Stimulated activated CD8-positive, alpha-beta memory T cell treated with anti-CD3 and anti-CD28 coated beads, Interleukin-12 subunit alpha, Interleukin-12 subunit beta, amount 100 ng/mL, for 1 hour (primary cell): ENCODE data around the gene NQO2.
"Not testable (repeated sequence)": the region's sequence is repeated elsewhere in the genome, so short reads cannot be mapped to it uniquely, and the experiment has no call there.

Source experiments
- DNase-seq: peaks from one replicate; pipeline ENCODE4 v3.0.0-alpha.2; 2020; ENCODE audit warnings: low read depth

NQO2 gene

DNA sequence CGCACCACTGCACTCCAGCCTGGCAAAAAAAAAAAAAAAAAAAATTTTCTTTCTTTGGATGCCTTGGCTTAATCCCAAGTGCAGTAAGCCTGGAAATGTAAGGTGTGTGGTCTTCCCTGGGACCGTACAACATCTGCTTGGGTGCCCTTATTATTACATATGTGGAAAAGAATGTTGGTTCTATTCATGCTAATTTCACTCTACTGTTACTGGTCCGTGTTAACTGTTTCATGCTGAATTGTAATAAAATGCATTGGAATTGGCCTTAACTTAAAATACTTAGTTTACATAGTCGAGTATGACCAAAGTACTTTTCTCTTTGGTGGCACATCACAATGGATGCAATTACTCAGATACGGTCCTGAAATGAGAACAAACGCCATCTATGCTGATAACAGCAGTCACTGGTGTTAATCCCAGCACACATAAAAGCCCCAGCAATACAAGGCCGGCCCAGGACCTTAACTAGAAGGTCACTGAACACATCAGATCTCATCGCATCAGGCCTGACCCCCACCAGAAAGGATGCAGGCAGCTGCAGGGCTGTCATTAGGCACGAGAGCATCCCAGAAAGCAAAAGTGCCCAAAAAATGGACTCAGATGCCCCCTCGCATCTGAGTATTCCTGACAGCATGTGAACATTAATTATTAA is 29.5 kb upstream of the NQO2 start:
- DNase-seq = no peak

DNA sequence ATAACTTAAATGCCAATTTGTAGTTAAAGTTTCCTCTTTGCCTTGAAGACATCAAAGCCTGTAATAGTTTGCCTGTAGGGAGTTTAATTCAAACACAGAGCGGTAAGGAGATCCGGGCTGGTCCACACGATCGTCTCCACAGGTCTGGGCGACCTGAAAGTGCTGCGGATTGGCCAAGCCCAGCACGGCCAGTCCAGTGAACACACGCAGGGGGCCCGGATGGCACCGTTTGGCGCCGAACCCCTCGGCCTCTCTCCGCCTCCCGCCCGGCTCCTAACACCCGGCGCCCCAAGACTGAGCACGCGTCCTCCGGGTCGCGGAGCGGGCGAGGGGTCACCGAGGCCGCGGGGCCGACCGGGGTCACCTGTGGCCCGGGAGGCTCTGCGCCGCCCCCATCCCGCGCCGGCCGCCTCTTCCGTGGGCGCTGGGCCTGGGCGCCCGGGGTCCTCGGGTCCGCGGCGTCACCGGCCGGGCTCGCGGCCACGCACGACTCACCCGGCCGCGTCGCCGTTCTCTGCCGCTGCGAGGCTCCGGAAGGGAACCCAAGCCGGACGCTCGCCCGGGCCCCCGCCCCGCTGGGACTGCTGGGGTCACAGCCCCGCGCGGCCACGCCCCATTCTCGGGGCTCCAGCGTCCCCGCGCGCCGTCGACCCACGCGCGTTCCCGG is 28.8 kb upstream of the NQO2 start:
- peak; percentile 18 for DNase-seq

DNA sequence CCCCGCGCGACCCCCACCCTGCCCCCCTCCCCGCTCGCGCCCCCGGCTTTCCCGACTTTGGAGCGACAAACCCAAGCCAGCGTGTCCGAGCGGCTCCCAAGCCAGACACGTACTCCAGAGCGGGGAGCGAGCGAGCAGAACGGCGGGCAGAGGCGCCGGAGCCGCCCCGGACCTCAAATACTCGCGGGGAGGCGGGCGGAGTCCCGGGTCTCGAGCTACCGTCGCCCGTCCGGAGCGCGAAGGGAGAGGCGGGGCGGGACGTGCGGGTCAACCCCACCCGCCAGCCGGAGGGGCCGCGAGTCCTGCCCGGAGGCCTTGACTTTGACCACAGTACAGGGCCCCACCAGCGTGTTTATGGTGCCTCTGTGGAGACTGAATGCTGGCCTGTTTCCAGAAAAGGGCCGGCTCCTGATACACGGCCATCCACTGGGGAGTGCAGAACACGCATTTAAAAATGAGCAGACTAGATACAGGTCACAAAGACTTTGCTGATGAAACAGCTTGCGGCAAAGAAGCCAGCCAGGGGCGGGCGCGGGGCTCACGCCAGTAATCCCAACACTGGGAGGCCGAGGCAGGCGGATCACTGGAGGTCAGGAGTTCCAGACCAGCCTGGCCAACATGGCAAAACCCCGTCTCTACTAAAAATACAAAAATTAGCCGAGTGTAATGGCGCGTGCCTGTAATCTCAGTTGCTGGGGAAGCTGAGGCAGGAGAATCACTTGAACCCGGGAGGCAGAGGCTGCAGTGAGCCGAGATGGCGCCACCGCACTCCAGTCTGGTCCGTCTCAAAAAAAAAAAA is 28.1 kb upstream of the NQO2 start, which contains the start of gene SERPINB6:
SERPINB6 (minus strand) TSS at position 148 of the 799 bp plus-strand sequence. CDS start 12,235 bp downstream, outside the sequence.
- DNase-seq = peak; percentile 15

DNA sequence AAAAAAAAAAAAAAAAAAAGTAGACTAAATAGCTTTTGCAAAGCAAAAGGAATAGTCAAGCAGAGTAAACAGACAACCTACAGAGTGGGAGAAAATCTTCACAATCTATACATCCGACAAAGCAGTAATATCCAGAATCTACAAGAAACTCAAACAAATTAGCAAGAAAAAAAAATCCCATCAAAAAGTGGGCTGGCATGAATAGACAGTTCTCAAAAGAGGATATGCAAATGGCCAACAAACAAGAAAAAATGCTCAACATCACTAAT is 27.5 kb upstream of the NQO2 start:
- not testable (repeated sequence) for DNase-seq

DNA sequence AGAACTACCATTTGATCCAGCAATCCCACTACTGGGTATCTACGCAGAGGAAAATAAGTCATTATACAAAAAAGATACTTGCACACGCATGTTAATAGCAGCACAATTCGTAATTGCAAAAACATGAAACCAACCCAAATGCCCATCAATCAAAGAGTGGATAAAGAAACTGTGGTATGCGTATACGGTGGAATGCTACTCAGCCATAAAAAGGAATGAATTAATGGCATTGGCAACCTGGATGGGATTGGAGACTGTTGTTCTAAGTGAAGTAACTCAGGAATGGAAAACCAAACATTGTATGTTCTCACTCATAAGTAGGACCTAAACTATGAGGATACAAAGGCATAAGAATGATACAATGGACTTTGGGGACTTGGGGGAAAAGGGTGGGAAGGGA is 27.0 kb upstream of the NQO2 start:
- DNase-seq = not testable (repeated sequence)

DNA sequence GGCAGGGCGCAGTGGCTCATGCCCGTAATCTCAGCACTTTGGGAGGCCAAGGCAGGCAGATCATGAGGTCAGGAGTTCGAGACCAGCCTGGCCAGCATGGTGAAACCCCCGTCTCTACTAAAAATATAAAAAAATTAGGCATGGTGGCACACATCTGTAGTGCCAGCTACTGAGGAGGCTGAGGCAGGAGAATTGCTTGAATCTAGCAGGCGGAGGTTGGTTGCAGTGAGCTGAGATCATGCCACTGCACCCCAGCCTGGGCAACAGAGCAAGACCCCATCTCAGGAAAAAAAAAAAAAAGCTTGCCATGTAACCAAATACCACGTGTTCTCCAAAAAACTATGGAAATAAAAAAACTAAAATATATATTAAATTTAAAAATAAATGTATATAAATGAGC is 26.5 kb upstream of the NQO2 start:
- DNase-seq = not testable (repeated sequence)

DNA sequence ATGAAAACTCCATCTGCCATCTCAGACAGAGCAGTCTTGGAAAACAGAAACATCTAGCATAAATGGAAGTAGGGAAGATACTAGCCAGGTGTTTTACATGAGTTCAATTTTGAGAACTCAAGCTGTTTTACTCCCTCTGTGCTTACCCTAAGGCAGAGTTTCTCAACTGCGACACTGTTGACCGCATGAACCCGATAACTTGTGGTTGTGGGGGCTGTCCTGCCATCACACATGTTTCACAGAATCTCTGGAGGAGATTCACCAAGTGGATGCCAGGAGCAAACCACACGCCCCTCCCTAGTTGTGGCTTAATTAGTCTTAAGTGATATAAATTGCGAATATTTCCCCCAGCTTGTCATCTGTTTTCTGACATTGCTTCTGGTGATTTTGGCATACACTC is 26.0 kb upstream of the NQO2 start:
- no peak for DNase-seq

DNA sequence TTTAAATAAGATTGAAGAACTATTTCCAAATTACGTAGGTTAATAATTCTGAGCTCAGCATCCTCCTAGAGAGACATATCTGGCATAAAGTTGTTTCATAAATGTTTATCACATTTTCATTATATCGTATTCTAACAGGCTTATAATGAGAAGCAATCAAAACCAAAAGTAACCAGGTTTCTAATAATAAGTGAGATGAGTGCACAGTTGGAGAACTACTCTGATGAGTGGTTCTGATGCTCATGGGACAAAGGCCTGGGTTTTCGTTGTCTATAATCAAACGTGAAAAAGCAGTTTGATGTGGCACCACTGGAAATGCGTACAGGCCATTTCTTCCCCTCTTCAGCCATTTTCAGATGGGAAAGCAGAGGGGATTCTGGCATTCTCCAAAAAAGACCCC is 23.6 kb upstream of the NQO2 start:
- DNase-seq = no peak

DNA sequence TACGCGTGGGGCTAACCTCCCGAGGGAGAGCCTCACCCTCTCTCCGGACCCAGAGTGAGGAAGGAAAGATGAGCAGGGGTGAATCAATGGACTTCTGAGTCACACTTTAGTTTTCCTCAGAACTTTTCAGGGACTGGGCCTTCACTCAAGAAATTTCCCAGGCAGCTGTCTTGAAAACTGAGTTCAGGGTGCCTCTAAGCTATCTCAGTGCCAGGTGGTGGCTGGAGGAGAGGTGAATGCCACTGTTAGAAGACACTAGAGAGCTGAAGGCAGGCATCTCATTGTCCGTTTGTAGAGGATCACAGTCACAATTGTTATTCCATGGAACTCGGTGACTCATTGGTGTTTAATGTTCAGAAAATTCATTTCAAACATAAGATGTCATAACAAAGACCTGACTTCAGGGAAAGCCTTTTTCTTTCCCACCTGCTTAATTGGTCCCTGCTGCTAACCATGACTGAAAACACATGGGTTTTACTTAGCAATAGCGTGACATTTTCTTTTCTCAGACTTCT is 23.1 kb upstream of the NQO2 start:
- DNase-seq = no peak

DNA sequence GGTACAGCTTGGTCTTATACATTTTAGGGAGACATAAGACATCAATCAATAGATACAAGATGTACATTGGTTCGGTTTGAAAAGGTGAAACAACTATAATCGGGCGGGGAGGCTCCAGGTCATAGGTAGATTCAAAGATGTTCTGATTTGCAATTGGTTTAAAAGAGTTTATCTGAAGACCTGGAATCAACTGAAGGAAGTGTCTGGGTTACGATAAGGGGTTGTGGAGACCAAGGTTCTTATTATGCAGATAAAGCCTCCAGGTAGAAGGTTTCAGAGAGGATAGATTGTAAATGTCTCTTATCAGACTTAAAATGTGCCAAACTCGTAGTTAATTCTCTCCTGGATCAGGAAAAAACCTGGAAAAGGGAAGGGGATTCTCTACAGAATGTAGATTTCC is 22.4 kb upstream of the NQO2 start:
- no peak for DNase-seq

DNA sequence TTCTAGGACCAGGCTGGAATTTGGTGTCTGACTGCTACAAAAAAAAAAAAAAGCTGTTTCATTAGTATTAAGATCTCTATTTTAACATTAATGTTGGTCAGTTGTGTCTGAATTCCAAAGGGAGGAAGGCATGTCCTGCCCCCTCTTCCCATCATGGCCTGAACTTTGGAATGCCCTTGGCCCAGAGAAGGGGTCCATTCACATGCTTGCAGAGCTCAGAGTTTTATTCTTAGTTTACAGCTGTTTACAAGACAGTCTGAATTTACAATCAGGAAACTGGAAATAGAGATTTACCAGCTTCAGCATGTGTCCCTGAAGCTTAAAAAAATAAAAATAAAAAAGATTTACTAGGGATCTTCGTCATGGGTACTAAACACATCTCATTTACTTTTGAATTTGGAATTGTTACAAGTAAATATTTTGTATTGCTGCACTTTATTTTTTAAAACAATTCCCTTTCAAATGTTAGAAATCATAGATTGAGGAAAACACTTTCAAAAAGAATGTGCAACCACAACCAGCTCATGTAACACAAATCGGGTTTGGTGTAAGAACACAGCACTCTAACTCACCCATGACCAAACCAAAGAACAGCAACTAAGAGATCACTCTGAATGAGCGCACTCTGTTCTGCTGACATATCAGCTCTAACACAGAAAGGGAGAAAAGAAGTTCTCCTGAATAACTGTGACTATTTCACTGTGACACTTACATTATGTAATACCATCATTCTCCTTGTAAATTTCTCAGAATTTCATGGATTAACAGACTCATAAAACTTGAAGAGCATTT is 21.7 kb upstream of the NQO2 start:
- DNase-seq = no peak

DNA sequence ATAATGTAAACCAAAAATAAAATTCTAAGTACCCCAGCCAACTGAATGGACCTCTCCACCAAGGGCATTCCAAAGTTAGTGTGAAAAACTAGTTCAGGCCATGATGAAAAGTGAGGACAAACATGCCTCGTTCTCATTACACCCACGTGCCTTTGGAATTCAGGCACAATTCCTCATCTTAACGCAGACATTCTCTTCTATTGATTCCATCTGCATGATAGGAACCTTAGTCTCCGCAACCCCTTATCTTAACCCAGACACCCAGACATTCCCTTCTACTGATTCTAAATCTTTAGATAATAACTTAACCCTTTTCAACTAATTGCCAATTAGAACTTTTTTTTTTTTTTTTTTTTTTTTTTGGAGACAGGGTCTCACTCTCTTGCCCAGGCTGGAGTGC is 20.8 kb upstream of the NQO2 start:
- no peak for DNase-seq

DNA sequence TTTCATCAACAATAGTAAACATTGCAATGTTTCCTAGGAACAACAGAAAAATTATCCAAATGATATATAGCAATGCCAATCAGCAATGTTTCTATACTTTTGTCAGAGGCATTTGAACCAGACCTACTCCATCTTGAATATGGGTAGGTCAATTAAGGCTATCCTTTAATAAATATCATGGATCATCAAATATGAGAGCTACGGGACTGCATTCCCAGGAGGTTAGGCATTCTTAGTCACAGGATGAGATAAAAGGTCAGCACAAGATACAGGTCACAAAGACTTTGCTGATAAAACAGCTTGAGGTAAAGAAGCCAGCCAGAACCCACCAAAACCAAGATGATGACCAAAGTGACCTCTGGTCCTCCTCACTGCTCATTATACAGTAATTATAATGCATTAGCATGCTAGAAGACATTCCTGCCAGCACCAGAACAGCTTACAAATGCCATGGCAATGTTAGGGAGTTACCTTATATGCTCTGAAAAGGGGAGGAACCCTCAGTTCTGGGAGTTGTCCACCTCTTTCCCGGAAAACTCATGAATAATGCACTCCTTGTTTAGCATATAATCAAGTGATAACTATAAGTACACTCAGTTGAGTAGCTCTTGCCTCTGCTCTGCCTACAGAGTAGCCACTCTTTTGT is 19.8 kb upstream of the NQO2 start:
- no peak for DNase-seq

DNA sequence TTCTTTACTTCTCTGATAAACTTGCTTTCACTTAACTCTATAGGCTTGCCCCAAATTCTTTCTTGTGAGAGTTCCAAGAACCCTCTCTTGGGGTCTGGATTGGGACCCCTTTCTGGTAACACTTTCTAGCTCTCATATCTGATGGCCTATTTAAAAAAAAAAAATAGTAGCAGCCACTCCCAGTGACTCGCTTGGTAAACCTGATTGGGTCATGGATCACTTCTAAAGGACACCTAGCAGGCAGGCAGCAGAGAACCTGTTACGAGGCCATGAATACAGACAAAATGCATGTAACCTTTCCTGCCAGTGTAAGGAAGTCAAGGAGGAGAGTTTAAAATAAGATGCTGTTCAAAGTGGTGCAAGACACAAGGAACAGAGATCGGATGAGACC is 19.2 kb upstream of the NQO2 start:
- no peak for DNase-seq

DNA sequence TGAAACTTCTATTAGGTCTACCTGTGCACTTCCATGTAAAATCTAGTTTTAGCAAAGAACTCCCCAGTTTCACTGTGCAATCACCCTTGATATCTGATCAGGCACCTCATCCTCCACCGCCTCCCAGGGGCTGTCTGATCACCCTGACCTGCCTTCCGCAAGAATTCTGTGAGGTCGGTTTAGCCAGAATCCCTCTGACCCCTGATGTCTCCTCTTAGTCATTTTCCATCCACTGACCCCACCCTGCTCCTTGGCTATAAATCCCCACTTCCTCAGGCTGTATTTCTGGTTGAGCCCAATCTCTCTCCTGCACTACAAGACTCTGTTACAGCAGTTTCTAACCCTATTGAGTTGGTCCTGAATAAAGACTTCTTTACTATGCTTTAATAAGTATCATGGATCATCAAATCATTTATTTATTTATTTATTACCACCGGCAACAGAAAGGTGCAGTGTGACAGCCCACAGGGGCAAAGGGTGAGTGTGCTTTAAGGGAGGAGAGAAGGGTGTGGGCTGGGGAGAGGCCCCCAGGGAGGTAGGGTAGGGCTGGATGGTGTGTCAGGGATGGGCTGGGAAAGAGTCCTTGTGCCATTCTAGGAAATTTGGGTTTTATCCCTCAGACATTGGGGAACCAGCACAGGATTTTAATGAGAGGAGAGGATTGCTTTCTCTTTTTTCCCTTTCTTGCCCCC is 17.1 kb upstream of the NQO2 start:
- DNase-seq = no peak

DNA sequence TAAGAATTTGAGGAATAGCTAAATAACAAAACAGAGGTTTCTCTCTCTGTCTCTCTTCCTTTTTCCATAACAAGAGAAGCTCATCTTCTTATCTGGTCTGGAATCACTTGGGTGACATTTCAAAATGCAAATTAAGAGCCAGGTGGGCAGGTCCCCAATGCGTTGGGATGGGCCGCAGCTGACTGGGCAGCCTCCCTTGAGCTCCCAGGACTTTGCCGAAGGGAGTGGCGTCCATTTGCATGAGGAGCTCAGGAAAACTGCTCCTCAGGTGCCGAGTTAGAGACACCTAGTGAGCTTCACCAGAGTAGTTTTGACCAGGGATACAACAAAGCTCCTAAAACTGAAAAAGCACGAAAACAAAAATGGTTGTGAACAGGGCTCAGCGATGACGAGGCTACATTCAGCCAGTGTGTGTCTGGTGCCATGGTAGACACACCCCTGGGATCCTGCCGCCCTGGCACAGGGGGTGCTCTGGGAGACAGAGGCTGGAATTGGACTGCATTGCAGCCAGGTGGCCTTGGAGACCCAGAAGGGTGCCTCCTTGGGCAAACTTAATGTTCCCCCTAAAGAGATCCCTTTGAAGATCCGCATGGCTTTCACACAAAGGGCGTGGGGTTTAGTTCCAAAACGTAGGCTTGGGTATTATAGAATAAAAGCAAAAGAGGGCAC is 14.8 kb upstream of the NQO2 start:
- no peak for DNase-seq

DNA sequence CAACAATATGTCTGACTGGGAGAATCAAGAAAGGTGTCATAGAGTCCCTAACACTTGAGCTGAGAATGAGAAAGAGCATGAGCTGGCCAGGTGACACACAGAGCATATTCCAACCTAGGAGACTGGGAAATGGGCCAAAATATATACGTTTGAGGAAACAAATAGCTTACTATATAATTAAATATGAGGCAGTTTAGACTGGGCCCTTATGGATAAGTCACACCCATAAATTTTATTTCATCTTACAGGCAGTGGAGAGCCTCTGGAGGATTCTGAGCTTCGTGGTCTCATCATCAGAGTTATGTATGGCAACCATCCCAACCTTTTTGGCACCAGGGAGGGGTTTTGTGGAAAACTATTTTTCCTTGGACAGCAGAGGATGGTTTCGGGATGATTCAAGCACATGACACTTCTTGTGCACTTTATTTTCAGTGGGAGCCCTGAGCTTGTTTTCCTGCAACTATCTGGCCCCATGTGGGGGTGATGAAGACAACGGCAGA is 12.9 kb upstream of the NQO2 start:
- DNase-seq = no peak

DNA sequence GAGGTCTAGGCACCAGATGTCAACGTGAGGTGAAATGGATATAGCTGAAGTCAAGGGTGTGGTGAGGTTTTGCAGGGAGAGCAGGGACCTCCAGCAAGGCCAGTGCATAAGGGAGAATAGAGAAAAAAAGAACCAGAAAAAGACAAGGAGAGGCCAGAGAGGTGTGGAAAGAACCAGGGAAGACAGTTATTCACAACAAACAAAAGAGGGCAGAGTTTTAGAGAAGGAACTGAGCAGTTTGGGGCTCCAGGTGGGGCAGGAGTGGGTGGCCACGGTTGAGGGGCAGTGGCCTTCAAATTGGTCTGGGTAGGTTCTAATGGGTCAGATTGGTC is 11.6 kb upstream of the NQO2 start:
- no peak for DNase-seq

DNA sequence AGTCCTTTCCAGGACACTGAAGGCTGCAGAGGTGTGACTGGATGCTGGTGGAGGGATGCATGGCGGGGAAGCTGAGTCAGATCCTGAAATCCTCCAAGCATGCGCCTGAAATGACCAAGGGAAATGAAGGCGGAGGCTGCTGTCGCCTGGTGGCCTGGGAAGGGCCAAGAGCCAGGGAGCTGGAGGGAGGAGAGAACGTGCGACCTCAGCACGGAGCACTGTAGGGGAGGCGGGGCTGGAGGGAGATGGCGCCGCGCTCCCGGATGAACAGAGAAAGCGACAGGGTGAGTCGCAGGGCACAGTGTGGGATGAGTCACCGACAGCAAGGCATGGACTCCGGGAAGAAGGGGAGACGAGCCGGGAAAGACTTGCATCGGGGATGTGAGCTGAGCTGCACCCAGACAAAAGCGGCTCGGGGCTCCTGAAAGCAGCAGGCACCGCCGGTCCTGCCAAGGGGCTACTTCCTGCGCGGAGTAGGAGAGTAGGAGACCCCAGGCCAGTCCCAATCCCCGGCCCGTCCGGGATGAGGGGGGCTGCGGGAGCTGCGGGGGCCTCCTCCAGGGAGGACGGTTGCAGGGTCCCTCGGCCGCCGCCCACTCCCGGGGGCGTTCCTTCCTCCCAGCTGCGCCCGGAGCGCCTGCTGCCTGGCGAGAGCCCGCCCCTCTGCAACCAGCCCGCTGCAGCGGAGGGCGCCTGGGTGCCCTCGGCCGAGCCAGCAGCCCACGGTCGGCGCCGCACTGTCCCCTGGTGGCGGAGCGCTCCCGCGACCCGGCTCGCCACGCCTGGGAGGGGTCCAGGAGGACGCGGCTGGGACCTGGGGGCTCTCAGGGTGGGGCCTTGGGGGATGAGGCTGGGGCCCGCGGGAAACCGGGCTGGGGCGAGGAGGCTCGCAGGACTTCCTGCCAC is 11.0 kb upstream of the NQO2 start:
- peak; percentile 62 for DNase-seq
